ENCODE results near the gene GMPR2.
A peak's percentile ranks its signal among the peaks of the same experiment; 100 is the strongest.
"Not testable (repeated sequence)": the region's sequence is repeated elsewhere in the genome, so short reads cannot be mapped to it uniquely, and the experiment has no call there.

The GMPR2 gene

GRCh38 chr14:24243336-24243836 is 10.7 kb downstream of the GMPR2 start:
- Mint-ChIP-seq H3K27me3 (no peaks in the 10 kb centered on the region), H3K36me3 (peaks cover 24 to 26% of the 10 kb centered on the region in 2 donors), H3K4me1 (peaks cover 48 to 61% of the 10 kb centered on the region in 2 donors), H3K9me3 (no peaks in the 10 kb centered on the region), H3K27ac (peak overlapping the region; percentile 100), H3K4me3 (peak overlapping the region; percentile 97 to 99)
- DNase-seq, result no peak
- peak; percentile 0 to 2 for ATAC-seq (replicated peaks)

- not testable (repeated sequence) for DNase-seq; H3K27me3 Mint-ChIP-seq; ATAC-seq (replicated peaks); H3K9me3 Mint-ChIP-seq; H3K4me3 Mint-ChIP-seq
- H3K4me1 Mint-ChIP-seq, result peaks cover 30 to 42% of the 10 kb centered on the region in 2 donors
- H3K36me3 Mint-ChIP-seq, result peaks cover 13 to 15% of the 10 kb centered on the region in 2 donors
- H3K27ac Mint-ChIP-seq, result peak overlapping the region; percentile 68
These were observed 12.6 kb downstream of the GMPR2 start for GRCh38 chr14:24245350-24245749.

DNA sequence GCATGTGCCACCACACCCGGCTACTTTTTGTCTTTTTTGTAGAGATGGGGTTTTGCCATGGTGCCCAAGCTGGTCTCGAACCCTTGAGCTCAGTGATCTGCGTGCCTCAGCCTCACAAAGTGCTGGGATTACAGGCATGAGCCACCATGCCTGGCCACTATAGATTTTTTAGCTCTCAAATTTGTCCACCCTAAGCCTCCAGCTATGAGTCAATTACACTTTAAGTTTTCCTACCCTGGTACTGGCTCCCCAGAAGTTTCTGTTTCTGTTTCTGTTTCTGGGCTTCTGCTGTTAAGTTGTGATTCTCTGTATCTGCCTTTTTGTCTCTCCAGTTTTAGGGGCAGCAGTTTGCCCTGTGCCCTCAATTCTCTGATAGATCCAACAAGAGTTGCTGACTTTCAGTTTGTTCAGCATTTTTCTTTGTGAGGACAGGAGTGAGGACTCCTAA is 14.1 kb downstream of the GMPR2 start:
- no peaks in the 10 kb centered on the region for H3K9me3 Mint-ChIP-seq
- peak overlapping the region in 1 of 2 donors; percentile 46 for H3K4me3 Mint-ChIP-seq
- H3K27ac Mint-ChIP-seq, result peak overlapping the region; percentile 96
- peaks cover 26 to 38% of the 10 kb centered on the region in 2 donors for H3K4me1 Mint-ChIP-seq
- no peaks in the 10 kb centered on the region for H3K27me3 Mint-ChIP-seq
- peaks cover 11% of the 10 kb centered on the region in 2 donors for H3K36me3 Mint-ChIP-seq
- DNase-seq (no peak), ATAC-seq (replicated peaks) (no peak)

- no peak for DNase-seq
These were observed 14.7 kb downstream of the GMPR2 start for GRCh38 chr14:24247422-24247821.

DNA sequence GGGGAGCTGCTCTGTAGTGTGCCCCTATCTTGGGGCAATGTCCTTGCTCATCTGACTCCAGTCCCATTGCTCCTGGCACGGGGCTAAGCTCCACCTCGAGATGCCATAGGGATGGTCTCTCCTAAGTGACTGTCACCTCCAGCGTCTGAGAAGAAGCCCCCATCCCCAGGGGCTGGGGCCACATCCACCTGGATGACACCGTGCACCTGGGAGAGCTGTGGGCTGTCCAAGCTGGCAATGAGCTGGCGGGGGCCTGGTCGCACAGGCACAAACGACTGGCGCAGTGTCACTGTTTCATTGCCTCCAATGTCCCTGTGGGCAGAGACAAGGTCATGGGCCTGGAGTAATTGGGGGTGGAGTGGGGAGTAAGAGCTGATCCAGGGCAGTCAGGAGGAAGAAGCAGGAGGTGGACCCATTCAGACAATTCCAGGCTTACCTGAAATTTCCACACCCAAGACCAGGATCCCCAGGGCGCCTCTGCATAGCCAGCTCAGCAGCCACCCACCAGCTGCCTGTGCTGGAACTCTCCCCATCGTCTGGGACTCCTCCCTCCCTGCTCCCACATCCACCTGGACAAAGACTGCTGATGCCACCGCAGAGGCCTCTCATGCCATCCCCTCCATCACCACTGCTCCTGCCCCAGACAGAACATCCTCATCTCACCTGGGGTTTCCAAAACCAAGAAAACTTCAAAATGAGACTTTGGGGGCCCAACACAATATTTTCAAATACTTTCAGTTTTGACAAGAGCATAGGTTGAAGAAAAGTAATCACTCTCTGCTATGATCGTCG is 16.7 kb downstream of the GMPR2 start:
- Mint-ChIP-seq H3K36me3 (peaks cover 12% of the 10 kb centered on the region in 2 donors), H3K27me3 (no peaks in the 10 kb centered on the region), H3K9me3 (no peaks in the 10 kb centered on the region), H3K4me3 (no peak overlapping the region), H3K4me1 (peaks cover 18 to 24% of the 10 kb centered on the region in 2 donors), H3K27ac (peak overlapping the region; percentile 16)
- ATAC-seq (replicated peaks) (no peak), DNase-seq (no peak)

More at GRCh38 chr14:24247422-24247821, 14.7 kb downstream of the GMPR2 start:
- peaks cover 24 to 38% of the 10 kb centered on the region in 2 donors for H3K4me1 Mint-ChIP-seq
- no peaks in the 10 kb centered on the region for H3K9me3 Mint-ChIP-seq
- no peaks in the 10 kb centered on the region for H3K27me3 Mint-ChIP-seq
- peak overlapping the region; percentile 75 for H3K27ac Mint-ChIP-seq
- peaks cover 5 to 8% of the 10 kb centered on the region in 2 donors for H3K36me3 Mint-ChIP-seq
- no peak for ATAC-seq (replicated peaks)
- peak overlapping the region in 1 of 2 donors; percentile 0 for H3K4me3 Mint-ChIP-seq

GRCh38 chr14:24250354-24250753 is 17.6 kb downstream of the GMPR2 start:
- DNase-seq (no peak), ATAC-seq (replicated peaks) (no peak)
- Mint-ChIP-seq H3K27ac (no peak overlapping the region), H3K4me1 (peaks cover 16 to 20% of the 10 kb centered on the region in 2 donors), H3K27me3 (no peaks in the 10 kb centered on the region), H3K9me3 (no peaks in the 10 kb centered on the region), H3K4me3 (no peak overlapping the region), H3K36me3 (peaks cover 21% of the 10 kb centered on the region in 2 donors)

GRCh38 chr14:24251880-24252288 is 19.2 kb downstream of the GMPR2 start:
- no peaks in the 10 kb centered on the region for H3K9me3 Mint-ChIP-seq
- H3K4me1 Mint-ChIP-seq, result peaks cover 13 to 16% of the 10 kb centered on the region in 2 donors
- no peak for DNase-seq
- no peak overlapping the region for H3K4me3 Mint-ChIP-seq
- H3K36me3 Mint-ChIP-seq, result peaks cover 21 to 29% of the 10 kb centered on the region in 2 donors
- peak overlapping the region; percentile 21 for H3K27ac Mint-ChIP-seq
- no peak for ATAC-seq (replicated peaks)
- no peaks in the 10 kb centered on the region for H3K27me3 Mint-ChIP-seq

DNA sequence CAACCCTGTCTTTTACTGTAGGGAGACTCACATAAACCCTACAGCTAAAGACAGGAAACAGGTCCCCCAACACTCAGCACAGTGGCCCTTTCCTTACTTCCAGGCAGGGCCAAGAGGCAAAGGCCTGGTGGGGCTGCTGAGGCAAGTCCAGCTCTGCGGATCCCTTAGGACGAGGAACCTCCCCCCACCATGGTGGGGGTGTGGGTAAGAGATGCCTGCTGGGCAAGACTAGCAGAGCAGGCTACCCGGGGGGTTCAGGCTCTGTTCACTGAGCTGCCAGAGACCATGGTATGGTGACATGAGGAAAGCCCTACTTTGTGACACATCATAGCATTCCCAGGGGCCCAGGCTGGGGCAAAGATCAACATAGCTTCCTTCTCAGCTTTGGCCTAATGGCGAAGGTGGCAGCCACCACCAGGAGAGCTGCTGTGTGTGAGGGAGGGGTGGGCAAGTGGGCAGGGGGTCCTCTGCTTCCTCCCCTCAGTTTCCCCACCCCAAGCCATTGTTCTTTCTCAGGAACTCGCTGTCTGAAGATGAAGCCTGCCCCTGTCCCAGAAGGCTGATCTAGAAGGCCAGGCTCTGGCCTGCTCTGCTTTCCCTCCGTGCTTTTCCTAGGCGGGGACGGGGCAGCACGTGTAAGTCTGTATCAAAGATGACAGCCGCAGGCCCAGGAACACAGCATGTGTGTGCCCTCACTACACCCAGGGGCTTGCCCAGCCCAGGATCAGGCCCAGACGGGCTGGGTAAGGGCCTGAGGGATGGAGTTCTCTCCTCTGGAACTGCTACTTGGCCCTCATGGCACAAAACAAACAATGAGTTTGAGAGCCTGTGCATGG is 19.8 kb downstream of the GMPR2 start:
- no peak overlapping the region for H3K27ac Mint-ChIP-seq
- DNase-seq, result no peak
- H3K9me3 Mint-ChIP-seq, result no peaks in the 10 kb centered on the region
- no peak overlapping the region for H3K4me3 Mint-ChIP-seq
- H3K4me1 Mint-ChIP-seq, result peaks cover 10% of the 10 kb centered on the region in 2 donors
- H3K36me3 Mint-ChIP-seq, result peaks cover 21 to 33% of the 10 kb centered on the region in 2 donors
- ATAC-seq (replicated peaks), result no peak
- H3K27me3 Mint-ChIP-seq, result no peaks in the 10 kb centered on the region

DNA sequence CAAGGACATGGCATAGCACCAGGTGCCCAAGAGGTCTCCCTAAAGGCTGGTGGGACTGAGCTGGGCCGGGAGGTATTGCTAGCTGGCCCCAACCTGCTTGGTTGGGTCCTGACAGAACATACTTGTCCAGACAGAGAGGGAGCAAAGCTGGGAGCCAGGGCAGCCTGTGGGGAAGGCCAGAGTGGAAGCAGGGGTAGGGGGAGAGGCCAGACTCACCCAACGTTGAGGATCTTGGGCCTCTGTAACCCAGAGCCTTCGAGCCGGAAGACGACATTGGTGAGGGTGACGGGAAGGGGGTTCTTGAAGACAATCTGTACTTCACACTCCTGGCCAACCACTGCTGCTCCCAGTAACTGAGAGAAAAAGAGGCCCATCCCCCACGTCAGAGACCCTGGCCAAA is 21.2 kb downstream of the GMPR2 start:
- Mint-ChIP-seq H3K4me1 (peaks cover 5% of the 10 kb centered on the region in 2 donors), H3K4me3 (no peak overlapping the region), H3K27me3 (no peaks in the 10 kb centered on the region), H3K27ac (no peak overlapping the region), H3K36me3 (peaks cover 27 to 33% of the 10 kb centered on the region in 2 donors), H3K9me3 (no peaks in the 10 kb centered on the region)
- ATAC-seq (replicated peaks) (no peak), DNase-seq (no peak)

DNA sequence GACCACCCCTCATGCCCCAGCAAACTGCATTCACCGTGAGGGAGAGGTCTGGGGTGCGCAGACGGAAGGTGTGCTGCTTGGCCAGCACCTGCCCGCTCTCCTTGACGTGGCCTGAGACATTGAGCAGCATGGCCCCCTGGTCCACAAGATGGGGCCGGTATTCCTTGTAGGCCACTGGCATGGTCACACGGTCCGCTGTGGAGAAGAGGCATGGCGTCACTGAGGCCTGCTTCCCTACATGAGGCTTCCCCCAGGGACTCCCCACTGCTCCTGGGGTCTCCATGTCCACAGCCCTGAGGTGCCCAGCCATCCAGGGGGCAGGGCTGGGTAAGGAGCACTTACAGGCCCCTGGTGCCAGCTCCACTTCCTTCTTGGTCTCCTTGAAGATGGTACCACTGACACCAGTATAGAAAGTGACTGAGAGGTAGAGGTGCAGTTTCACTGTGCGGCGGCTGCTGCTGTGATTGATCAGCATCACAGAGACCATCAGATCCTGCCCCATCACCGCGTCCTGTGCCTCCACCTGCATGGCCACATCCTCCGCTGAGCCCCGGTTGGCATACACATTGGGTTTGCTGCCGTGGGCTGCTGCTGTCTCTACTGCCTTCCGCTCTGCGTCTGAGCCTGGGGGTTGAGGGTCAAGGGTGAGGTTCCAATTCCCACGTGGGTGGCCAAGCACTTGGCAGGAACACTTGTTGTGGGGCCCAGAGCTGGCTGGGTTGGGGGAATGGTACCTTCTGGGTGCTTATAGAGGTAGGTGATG is 22.1 kb downstream of the GMPR2 start:
- peaks cover 26 to 33% of the 10 kb centered on the region in 2 donors for H3K36me3 Mint-ChIP-seq
- H3K4me1 Mint-ChIP-seq, result peaks cover 5% of the 10 kb centered on the region in 2 donors

DNA sequence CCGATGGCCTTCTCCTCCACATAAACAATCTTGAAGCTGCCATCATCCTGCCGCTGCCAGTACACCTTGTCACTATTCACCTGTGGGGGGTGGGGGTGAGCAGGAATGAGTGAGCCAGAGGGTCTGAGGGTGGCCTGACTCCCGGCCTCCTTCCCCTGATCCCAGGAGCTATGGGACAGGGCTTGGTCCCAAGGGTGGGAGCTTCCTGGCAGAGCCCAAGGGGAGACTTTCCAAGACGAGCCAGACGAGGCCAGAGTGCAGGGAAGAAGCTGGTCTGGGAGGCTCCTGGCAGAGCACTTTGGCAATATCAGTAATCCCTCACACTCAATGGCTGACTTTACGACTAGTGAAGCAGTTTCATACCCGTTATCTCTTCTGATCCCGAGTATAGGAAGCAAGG is 22.7 kb downstream of the GMPR2 start:
- H3K4me3 Mint-ChIP-seq, result no peak overlapping the region
- no peak overlapping the region for H3K27ac Mint-ChIP-seq
- H3K36me3 Mint-ChIP-seq, result peaks cover 24 to 33% of the 10 kb centered on the region in 2 donors
- H3K4me1 Mint-ChIP-seq, result peaks cover 4 to 5% of the 10 kb centered on the region in 2 donors
- H3K27me3 Mint-ChIP-seq, result no peaks in the 10 kb centered on the region
- DNase-seq, result no peak
- ATAC-seq (replicated peaks), result no peak
- no peaks in the 10 kb centered on the region for H3K9me3 Mint-ChIP-seq

More for the DNA sequence above, 22.1 kb downstream of the GMPR2 start:
- no peak for DNase-seq
- ATAC-seq (replicated peaks), result no peak
- Mint-ChIP-seq H3K9me3 (no peaks in the 10 kb centered on the region), H3K4me3 (no peak overlapping the region), H3K27me3 (no peaks in the 10 kb centered on the region), H3K27ac (no peak overlapping the region)

- Mint-ChIP-seq H3K4me3 (no peak overlapping the region), H3K4me1 (peaks cover 0 to 5% of the 10 kb centered on the region in 2 donors), H3K27ac (no peak overlapping the region), H3K36me3 (peaks cover 24 to 32% of the 10 kb centered on the region in 2 donors), H3K9me3 (no peaks in the 10 kb centered on the region), H3K27me3 (no peaks in the 10 kb centered on the region)
- no peak for DNase-seq
- no peak for ATAC-seq (replicated peaks)
These were observed 23.4 kb downstream of the GMPR2 start for GRCh38 chr14:24255931-24256711.

DNA sequence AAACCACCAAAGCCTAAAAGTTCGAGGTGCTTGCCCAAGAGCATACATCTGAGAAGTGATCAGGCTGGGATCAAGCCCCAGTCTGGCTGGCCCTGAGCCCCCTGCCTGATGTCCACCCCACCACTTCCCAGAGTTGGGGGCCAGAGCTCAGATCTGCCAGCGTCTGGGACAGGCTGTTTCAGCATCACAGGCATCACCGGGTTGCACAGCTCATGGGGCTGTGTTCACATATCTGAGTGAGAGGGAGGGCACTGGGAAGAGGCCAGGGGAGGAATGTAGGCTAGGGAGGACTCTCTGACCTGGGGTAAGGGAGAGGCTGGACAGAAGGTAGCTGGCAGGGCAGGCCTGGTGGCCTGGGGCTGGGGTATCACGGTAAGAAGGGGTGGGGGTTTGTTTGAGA is 24.2 kb downstream of the GMPR2 start:
- Mint-ChIP-seq H3K36me3 (peaks cover 25 to 35% of the 10 kb centered on the region in 2 donors), H3K27me3 (no peaks in the 10 kb centered on the region), H3K9me3 (no peaks in the 10 kb centered on the region), H3K27ac (peak overlapping the region; percentile 1), H3K4me1 (no peaks in the 10 kb centered on the region), H3K4me3 (no peak overlapping the region)
- ATAC-seq (replicated peaks) (no peak), DNase-seq (no peak)

Measured in stimulated activated naive B cell treated with anti-CD40 and anti-IgM and Interleukin-4, amounts not matched to agents 10 μg/mL and 1 μg/mL and 100 μg/mL, for 72 hours (primary cell).